Left lobe of liver (tissue), 2 donors: Measurements from ENCODE around the gene ATF7. TPM values are rescaled to one million over a fixed set of nuclear protein-coding genes. Genes with fewer than 3 reads are reported as not detected.
"Not testable (repeated sequence)": the region's sequence is repeated elsewhere in the genome, so short reads cannot be mapped to it uniquely, and the experiment has no call there.

Source experiments
- ATAC-seq: fragments of 200-7000 bp; cut with Tn5 transposase; one replicate; pipeline ENCODE4 v1.9.1; 2020; ENCODE audit warnings: mild to moderate bottlenecking, moderate library complexity
- DNase-seq: peaks from one replicate; pipeline ENCODE4 v3.0.0-alpha.2; 2020; ENCODE audit warnings: low spot score
- total RNA-seq: library from RNA; stranded (reverse); gene quantifications from one replicate; pipeline ENCODE4 v1.2.1, GENCODE V29; 2021
- donor health status: DM: no; HTN: no; CAD: no; lungs with moderate emphysema.
- donor health status: DM: no; HTN: yes; CAD: no.

The ATF7 gene
- total RNA-seq, 1 donor from 2014 or later: 18.1 TPM

DNA sequence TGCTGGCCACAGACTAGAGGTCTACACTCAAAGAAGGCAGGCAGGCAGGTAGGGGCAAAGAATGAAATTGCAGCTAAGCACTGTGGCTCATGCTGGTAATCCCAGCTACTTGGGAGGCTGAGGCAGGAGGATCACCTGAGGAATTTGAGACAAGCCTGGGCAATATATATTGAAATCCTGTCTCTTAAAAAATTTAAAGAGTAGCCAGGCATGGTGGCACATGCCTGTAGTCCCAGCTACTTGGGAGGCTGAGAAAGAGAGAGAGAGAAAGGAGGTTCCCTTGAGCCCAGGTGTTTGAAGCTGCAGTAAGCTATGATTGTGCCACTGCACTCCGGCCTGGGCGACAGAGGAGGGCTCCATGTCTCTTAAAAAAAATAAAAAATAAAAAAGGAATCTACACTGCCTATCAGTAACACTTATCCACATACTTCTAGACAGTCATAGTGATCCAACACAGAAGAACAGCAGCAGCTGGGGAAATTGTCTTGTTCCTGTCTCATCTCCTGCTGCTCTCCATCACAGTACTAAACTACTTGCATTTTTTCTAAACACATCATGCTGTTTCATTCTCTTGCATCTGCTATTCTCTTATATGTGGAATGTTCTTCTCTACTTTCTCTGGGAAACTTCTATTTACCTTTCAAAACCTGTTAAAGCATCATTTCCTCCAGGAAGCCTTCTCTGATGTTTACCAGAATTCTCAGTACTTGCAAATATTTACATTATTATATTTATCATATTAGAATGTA, 57.2 kb downstream of the ATF7 start:
- ATAC-seq (no peak), DNase-seq (no peak)

- DNase-seq (no peak), ATAC-seq (no peak)
Measured at GRCh38 chr12:53567961-53568808, 58.0 kb downstream of the ATF7 start.

- DNase-seq, ATAC-seq: not testable (repeated sequence)
Measured at GRCh38 chr12:53565376-53565775, 60.8 kb downstream of the ATF7 start.

- ATAC-seq (no peak), DNase-seq (no peak)
Measured at GRCh38 chr12:53564941-53565340, 61.2 kb downstream of the ATF7 start.

GRCh38 chr12:53564278-53564677, 61.9 kb downstream of the ATF7 start:
- no peak for DNase-seq
- ATAC-seq: no peak

DNA sequence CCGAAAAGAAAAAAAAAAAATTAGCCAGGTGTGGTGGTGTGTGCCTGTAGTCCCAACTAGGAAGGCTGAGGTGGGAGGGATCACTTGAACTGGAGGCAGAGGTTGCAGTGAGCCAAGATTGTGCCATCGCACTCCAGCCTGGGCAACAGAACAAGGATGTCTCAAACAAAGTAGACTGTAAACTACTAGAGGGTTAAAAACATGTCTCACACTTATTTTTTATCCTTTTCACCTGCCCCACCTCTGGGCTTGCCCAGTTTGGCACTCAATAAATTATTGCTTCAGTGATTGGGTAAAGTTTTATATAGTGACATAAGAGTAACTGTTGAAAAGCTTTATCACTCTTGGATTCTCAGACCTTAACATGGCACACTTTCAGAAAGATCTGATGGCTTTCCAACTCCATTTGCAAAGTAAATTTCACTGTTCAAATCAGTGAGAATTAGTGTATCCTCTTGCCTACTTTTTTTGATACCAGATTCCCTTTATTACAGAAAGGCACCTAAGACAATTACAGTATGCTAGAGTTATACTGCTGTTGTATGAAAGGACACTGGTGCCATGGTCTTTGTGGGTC, 62.6 kb downstream of the ATF7 start:
- ATAC-seq: peak; percentile 44
- no peak for DNase-seq

- ATAC-seq (no peak), DNase-seq (no peak)
Measured at GRCh38 chr12:53561590-53561953, 64.6 kb downstream of the ATF7 start.

GRCh38 chr12:53560912-53561589, 65.1 kb downstream of the ATF7 start:
- no peak for ATAC-seq

GRCh38 chr12:53560351-53560750, 65.8 kb downstream of the ATF7 start:
- ATAC-seq (no peak), DNase-seq (no peak)

More at GRCh38 chr12:53560912-53561589, 65.1 kb downstream of the ATF7 start:
- DNase-seq: no peak

GRCh38 chr12:53558631-53559030, 67.6 kb downstream of the ATF7 start:
- no peak for DNase-seq
- no peak for ATAC-seq

DNA sequence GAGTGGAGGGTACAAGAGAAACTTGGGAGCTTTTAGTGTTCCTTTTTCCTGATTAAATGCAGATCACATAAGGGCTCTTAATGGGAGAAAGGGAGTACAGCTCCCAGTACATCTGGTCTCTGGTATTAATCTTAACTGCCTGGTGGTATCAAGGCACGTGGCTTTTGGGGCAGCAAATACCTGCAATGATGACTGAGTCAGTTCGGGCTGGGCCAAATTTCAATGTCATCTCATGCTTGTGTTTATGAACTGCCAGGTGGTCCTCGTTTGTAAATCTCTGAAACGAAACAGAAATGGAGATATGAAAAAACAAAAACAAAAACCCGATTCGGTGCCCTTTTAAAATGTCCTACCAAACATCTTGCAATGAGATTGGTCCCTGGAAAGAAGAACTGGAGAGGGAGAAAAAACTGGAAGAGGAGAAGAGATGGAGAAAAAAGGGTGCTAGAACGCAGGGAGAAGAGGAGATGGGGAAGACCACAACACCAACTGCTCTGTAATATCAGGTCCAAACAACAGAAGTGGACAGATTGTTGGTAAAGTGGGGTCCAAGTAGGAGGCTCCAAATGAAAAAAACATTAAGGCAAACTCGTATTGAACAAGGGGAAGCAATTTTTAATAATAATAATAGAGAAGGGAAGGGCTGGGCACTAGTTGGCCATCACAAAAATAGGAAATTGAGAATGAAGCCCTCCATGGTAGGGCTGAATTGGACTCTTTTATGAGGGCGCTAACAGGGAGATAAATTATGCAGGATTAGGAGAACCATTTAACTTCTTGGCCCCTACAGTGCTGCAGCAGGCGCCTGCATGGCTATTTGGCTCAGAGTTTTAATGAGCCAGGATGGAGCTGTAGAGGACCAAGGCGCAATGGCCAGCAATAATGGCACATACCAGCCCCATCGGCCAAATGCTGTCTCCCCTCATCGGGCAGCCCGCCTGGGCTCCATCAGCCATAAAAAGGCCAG, 73.5 kb downstream of the ATF7 start:
- ATAC-seq: no peak
- no peak for DNase-seq

GRCh38 chr12:53551889-53552291, 74.3 kb downstream of the ATF7 start:
- peak; percentile 51 for ATAC-seq

DNA sequence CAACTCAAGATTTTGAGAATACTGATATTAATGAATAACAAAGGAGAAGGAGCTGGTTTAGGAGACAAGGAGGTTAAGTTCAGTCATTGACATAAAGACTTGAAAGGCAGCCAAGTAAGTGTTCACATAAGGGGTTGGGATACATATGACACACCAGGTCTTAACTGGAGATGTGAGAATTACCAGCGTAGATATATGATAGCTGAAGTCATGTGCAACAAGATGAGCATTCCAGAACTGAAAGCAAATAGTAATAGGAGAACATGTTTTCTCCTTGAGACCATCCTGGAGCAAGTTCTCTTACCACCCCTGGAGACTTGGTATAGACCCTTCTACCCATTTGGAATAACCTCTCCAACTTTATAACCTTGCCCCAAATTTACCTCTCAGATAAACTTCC, 75.6 kb downstream of the ATF7 start:
- ATAC-seq: no peak

More at GRCh38 chr12:53551889-53552291, 74.3 kb downstream of the ATF7 start:
- no peak for DNase-seq

DNA sequence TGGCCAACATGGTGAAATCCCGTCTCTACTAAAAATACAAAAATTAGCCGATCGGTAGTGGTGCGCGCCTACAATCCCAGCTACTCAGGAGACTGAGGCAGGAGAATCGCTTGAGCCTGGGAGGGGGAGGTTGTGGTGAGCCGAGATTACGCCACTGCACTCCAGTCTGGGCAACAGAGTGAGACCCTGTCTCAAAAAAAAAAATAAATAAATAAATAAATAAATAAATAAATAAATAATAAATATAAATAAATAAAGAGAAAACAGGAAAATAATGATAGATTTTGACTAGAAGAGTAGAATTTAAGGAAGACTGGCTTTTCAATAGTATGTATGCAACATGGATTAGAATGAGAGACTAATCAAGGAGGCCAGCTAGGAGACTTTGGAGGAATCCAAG, 76.1 kb downstream of the ATF7 start:
- DNase-seq, ATAC-seq: not testable (repeated sequence)

More for the DNA sequence above, 75.6 kb downstream of the ATF7 start:
- no peak for DNase-seq

DNA sequence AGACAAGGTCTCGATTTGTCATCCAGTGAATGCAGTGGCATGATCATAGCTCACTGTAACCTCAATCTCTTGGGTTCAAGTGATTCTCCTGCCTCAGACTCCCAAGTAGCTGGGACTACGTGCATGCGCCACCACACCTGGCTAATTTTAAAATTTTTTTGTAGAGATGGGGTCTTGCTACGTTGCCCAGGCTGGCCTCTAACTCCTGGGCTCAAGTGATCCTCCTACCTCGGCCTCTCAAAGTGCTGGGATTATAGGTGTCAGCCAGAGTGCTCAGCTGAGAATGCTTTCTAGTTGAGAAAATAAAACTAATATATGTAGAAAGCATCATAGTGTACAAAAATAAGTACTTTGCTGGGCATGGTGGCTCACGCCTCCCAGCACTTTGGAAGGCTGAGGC, 77.8 kb downstream of the ATF7 start:
- not testable (repeated sequence) for ATAC-seq, DNase-seq

DNA sequence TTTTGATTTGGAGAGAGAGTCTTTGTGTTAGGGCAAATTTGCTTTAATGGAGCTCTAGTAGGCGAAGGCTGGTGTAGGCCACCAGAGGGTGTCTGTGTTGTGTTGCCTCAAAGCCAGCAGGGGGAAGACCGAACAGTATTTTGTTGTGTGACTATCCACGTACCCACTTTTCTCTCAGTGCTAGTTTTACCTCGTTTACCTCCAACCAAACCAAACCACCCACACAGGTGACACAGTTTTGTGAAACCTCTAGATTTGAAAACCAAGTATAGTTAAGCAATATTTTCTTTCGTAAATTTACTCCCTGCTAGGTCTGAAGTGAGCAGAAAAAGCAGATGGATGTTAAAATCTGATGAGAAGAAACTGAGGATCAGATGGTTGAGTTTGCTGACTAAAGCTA, 82.6 kb downstream of the ATF7 start:
- ATAC-seq (peak; percentile 89), DNase-seq (no peak)

GRCh38 chr12:53539526-53539925, 86.7 kb downstream of the ATF7 start:
- DNase-seq (no peak), ATAC-seq (no peak)

DNA sequence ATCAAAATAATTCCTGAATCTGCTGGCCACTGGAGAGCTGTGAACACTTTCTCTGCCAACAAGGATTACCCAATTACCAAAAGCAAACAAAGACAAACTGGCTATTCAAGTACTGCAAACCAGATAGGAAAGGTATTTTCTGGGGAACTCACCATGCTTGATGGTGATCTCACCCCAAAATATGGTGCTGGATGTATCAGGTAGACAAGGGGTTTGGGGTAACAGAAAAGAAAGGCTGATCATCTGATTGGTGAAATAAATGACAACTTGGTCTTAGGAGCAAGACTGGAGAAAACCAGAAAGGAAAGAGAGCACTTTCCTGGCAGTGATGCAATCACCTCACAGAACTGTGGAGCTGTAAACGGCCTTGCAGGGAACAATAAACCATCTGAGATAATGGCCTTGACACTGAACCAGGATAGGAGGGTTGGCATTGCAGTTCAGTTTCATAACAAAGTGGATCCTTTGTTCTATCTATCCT, 87.9 kb downstream of the ATF7 start:
- peak; percentile 56 for DNase-seq

GRCh38 chr12:53536962-53537361, 89.2 kb downstream of the ATF7 start:
- no peak for DNase-seq
- ATAC-seq: no peak

More for the DNA sequence above, 87.9 kb downstream of the ATF7 start:
- ATAC-seq: peak; percentile 89

DNA sequence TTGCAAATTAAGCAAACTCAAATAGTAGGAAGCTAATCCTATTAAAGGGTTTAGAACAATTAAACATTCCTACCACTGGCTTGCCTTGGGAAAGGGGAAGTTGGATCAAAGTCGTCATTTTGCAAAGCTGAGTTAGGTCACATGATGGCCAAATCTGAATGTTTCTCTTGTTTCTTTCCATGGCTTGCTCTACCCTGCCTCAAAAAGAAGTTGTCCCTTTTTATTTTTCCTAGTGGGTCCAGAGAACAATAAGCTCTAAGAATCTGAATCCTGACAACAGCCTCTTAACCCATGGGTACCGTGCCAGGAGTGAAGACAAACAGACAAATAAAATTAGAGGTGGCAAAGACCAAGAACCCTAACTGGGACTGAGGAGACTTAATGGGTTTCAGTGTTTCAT, 92.7 kb downstream of the ATF7 start:
- ATAC-seq (no peak), DNase-seq (no peak)
